GM19455 (cell line): ENCODE measurements around the gene ARHGEF37.

Experiments
- ATAC-seq: cut with Tn5 transposase; IDR thresholded peaks from one replicate; pipeline ENCODE4 v1.9.1; 2021; ENCODE audit not compliant: unreplicated experiment

The ARHGEF37 gene

DNA sequence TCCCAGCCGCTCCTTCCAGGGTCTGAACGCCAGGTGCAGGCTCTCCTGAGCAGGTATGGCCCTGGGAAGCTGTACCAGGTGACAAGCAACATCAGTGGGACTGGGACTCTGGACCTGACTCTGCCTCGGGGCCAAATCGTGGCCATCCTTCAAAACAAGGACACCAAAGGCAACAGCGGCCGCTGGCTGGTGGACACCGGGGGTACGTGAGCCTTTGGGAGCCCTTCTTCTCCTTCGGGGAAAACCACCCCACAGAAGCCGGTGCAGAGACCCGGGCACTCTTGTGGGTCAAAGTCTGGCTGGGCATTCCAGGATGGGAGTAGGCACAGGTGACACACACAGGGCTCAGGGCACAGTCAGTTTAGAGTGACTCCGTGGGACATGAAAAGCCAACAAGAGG lies 45.8 kb downstream of the ARHGEF37 start:
- ATAC-seq, result no peak

GRCh38 chr5:149628221-149628620 lies 46.9 kb downstream of the ARHGEF37 start:
- ATAC-seq, result no peak

DNA sequence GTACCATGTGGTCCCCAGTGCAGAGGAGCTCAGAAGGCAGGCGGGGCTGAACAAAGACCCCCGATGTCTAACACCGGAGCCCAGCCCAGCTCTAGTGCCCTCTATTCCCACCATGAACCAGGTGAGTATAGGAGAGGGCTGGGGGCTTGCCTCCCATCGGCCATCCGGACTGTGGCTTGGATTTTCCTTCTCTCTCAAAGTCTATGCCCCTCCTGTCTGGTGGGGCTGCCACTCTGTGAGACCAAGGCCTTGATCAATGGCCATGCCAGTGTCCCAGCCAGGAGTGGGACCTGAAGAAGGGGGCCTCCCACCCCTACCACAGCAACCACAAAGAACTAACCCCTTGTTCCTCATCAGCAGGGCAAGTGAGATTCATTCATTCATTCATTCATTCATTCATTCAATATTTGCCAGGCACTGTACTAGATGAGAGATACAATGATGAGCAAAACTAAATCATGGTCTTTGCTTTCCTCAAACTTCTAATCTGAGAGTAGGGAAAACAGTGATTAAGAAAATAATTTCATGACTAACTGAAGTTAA lies 47.6 kb downstream of the ARHGEF37 start:
- ATAC-seq, result no peak

DNA sequence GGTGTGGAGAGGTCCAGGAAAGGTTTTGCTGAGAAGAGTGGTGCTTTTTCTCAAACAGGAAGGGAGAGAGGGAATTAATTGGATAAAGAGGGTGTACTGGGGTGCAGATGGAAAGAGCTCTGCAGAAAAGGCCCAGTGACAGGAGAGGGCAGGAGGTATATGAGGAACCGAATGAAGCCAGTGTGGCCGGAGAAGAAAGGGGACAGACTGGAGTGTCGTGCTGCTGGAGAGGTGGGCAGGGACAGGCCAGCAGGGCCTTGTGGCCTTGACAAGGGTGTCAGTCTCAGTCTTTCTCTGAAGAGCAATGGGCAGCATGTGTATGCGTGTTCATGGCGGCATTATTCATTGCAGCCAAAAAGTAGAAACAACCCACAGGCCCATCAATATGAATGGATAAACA lies 48.1 kb downstream of the ARHGEF37 start:
- ATAC-seq, result no peak

GRCh38 chr5:149630337-149630736 lies 49.0 kb downstream of the ARHGEF37 start:
- ATAC-seq, result no peak

DNA sequence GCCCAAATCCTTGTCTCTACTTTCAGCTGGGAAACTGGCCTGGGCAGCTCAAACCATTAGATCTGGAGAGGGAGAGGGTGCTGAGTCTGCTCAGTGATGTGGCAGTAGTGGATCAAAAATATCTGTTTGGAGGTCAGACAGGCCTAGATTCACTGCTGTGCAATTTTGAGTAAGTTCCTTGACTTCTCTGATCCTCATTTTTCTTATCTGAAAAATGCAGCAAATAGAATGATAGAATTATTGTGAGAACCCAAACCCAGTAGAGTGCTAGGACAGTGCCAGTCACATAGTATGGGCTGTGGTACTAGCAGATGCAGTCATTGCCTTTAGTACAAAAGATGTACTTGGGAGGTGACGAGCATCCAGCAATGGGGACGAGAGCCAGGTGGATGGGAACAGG lies 50.2 kb downstream of the ARHGEF37 start:
- ATAC-seq, result no peak

- no peak for ATAC-seq
Measured at GRCh38 chr5:149632311-149633251, 51.3 kb downstream of the ARHGEF37 start.

- no peak for ATAC-seq
Measured at GRCh38 chr5:149633476-149634350, 52.4 kb downstream of the ARHGEF37 start.

- ATAC-seq, result no peak
Measured at GRCh38 chr5:149635394-149635793, 54.1 kb downstream of the ARHGEF37 start.

DNA sequence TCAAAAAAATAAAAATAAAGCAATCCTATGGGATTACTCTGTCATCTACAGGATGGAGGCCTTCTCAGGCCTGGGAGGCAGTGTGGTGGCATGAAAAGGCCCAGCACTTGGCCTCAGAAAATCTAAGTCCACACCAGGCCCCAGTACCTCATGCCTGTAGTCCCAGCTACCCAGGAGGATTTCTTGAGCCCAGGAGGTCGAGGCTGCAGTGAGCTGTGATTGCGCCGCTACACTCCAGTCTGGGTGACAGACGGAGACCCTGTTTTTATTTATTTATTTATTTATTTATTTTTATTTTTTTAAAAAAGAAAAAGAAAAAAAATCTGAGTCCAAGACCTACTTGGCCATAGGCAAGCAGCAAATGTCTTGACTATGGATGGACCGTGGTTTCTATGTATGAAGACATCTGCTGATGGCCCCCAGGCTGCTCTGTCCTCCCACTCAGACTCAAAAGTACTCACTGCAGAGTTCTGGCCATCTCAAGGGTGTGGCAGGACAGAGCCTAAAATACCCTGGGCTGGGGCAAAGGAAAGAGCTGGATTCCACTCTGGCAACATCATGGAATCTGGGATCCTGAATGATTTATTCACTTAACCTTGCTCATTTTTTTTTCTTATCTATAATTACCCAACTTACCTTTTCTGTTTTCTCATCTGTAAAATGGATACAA lies 55.0 kb downstream of the ARHGEF37 start:
- no peak for ATAC-seq

GRCh38 chr5:149636861-149637246 lies 55.6 kb downstream of the ARHGEF37 start:
- ATAC-seq, result no peak

DNA sequence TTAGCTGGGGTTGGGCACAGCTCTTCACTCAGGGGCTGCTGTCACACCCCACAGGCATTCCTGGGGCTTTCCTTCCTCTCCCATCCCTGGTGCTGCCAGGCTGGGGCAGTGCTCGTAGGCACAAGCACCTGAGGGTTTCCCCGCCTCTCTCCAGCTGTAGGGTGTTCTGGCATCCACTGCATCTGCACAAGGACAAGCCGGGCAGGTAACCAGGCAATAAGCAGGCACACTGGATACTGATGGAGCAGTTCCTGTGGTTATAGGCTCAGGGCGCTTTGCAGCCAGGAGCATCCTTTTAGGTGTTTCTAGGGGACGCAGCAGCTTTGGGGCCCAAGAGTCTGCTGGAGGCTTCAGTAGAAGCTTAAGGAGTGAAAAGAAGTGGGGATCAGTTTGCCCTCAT lies 56.8 kb downstream of the ARHGEF37 start:
- ATAC-seq, result no peak

GRCh38 chr5:149638546-149639241 lies 57.4 kb downstream of the ARHGEF37 start:
- ATAC-seq, result no peak

GRCh38 chr5:149639737-149640136 lies 58.4 kb downstream of the ARHGEF37 start:
- no peak for ATAC-seq

DNA sequence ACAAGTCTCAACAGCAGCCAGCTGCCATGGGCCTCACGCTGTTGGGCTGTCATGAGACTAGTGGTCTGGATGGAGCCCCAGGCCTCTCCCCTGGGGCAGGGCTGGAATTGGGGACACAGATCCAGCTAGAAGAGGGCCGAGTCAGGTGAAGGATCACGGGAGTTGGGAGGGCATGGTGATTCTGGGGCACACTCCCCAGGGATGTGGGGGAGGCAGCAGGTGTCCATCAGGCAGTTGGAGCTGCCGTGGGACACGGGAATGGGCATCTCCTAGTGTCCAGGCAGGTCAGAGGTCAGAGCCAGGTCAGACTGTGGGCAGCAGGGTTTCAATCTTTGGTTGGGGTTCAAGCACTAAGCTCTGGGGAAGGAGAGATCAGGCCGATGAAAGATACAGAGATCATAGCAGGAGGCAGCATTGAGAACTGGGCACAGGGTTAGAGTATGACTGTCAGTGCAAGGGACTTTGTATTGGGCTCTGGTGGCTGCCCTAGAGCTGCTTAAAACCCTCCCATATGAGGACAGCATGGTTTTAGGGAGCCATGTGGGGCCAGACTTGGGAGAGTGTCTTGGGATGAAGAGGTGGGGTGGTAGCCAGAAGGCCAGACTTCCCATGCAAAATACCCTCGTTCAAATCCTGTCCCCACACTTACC lies 59.2 kb downstream of the ARHGEF37 start:
- ATAC-seq, result no peak

DNA sequence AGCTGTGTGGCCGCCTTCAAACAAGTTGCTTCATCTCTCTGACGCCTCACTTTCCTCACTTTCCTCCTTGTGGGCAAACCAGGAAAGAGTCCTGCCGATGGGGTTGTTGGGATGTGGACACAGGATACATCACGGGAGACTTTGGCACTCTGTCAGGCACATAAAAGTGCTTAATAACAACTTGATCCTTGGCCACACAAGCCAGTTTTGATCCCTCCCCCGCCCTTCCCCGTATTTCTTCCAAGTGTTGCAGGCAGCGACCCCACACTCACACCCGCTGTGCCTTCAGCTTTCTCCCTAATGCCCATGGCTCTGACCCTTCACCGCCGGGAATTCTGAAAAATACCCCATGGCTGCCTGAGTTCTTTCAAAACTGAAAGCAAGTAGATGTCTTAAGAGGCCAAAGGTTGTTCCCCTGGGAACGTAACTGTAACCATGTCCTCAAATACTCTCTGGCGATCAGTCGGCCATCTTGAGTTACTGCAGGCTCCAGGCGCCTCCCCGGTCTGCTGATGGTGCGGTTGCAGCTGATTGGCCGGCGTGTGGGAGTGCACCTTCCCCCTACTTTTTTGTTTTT lies 59.8 kb downstream of the ARHGEF37 start:
- no peak for ATAC-seq

DNA sequence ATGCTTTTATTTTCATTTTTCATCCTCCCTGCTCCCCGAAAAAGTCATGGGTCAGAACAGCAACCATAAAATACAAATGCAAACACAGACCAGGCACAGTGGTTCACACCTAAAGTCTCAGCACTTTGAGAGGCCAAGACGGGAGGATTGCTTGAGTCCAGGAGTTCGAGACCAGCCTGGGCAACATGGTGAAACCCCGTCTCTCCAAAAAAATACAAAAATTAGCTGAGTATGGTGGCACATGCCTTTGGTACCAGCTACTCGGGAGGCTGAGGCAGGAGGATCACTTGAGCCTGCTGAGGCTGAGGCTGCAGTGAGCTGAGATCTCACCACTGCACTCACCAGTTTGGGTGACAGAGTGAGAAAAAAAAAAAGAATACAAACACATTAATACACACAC lies 60.3 kb downstream of the ARHGEF37 start:
- no peak for ATAC-seq

- ATAC-seq, result no peak
Measured at GRCh38 chr5:149643781-149644180, 62.5 kb downstream of the ARHGEF37 start.

DNA sequence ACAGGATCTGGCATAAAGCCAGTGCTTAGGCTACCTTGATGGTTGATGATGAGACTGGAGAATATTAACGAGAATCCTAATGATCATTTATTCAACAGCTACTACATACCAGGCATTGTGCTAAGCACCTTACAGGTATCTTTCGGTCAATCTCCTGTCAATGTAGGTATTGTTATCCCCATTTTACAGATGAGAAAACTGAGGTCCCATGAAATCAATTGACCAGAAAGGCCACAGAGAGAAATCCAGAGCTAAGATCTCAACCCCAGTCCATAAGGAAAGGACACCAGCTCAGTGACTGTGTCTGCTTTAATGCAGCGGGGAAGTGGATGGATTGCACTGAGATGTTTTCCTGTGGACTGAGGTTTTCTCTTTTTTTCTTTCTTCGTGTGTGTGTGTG lies 63.3 kb downstream of the ARHGEF37 start:
- ATAC-seq, result no peak

DNA sequence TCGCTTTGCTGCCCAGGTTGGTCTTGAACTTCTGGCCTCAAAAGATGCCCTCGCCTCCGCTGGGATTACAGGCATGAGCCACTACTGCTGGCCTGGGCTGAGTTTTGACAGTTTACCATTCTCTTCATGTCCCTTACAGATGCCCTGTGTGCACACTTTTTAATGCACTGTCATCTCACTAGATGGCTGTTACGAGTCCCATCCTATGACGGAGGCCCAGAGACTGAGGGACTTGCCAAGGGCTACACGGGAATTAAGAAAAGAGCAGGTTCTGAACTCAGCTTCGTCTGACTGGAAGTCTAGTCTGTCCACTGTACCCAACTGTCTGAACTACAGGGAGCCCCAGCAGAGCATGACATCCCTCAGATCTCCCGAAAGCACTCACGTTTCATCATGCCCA lies 63.9 kb downstream of the ARHGEF37 start:
- no peak for ATAC-seq
